Thyroid gland (tissue), 4 donors: Measurements from ENCODE around the gene LHFPL2. TPM values are rescaled to one million over a fixed set of nuclear protein-coding genes. Genes with fewer than 3 reads are reported as not detected.

ENCODE experiments used
- DNase-seq, 2 donors: peaks; one replicate each; pipeline ENCODE4 v3.0.0-alpha.2; 2019
- H3K27ac ChIP-seq, 3 donors: fragments of 200-600 bp; sonication (generic); 1 replicate in 2 of 3; 2 replicates in 1 of 3; pipeline ENCODE4 v1.5.1; 2016 to 2019; ENCODE audit warnings: mild to moderate bottlenecking in 1 of 3, moderate library complexity in 1 of 3
- H3K27me3 ChIP-seq: fragments of 200-600 bp; sonication (generic); one replicate; pipeline ENCODE4 v1.5.1; 2019
- H3K36me3 ChIP-seq, 2 donors: fragments of 200-600 bp; sonication (generic); one replicate each; pipeline ENCODE4 v1.5.1; 2016 to 2019
- H3K4me1 ChIP-seq, 2 donors: fragments of 200-600 bp; sonication (generic); one replicate each; pipeline ENCODE4 v1.5.1; 2017 to 2019
- H3K4me3 ChIP-seq, 3 donors: fragments of 200-600 bp; sonication (generic); replicated peaks in 1 of 3; 1 replicate in 2 of 3; 2 replicates in 1 of 3; pipeline ENCODE4 v1.5.1; 2016; ENCODE audit warnings: mild to moderate bottlenecking in 1 of 3
- H3K9me3 ChIP-seq: fragments of 200-600 bp; sonication (generic); one replicate; pipeline ENCODE4 v1.5.1; 2017
- POLR2A ChIP-seq, 2 donors: fragments of 450-650 bp; IDR thresholded peaks; one replicate each; pipeline ENCODE4 v1.6.1; 2017; ENCODE audit warnings: antibody characterized with exemption in 2 of 2, mild to moderate bottlenecking in 2 of 2, moderate library complexity in 1 of 2
- WGBS, 2 donors: methylation state at CpG; one replicate each; pipeline ENCODE4 v1.1.5; 2017; 5-methylcytosine and 5-hydroxymethylcytosine counted together
- intact Hi-C: fragments of 100-400 bp; cut with DNase I; formaldehyde crosslinking; loops from one replicate; pipeline ENCODE4 v1.15.1; 2023
- total RNA-seq, 4 donors: library from RNA; depleted of rRNA; stranded (reverse); fragments of >200 nt; gene quantifications; one replicate each; pipeline ENCODE4 v1.2.3, GENCODE V29; 2016
- TF ChIP-seq, protein P1 (sequence below), 6 experiments: fragments of 200-600 bp in 3 of 6; fragments of 450-650 bp in 3 of 6; sonication (generic) in 3 of 6; IDR thresholded peaks; one replicate each; pipeline ENCODE4 v1.5.1; 2016 to 2019; ENCODE audit warnings: antibody characterized with exemption in 6 of 6, mild to moderate bottlenecking in 2 of 6, inconsistent platforms in 1 of 6, moderate library complexity in 1 of 6

Gene LHFPL2
- total RNA-seq, 4 donors from 2014 or later, result 17.6 to 25.7 (median 23.7) TPM

DNA sequence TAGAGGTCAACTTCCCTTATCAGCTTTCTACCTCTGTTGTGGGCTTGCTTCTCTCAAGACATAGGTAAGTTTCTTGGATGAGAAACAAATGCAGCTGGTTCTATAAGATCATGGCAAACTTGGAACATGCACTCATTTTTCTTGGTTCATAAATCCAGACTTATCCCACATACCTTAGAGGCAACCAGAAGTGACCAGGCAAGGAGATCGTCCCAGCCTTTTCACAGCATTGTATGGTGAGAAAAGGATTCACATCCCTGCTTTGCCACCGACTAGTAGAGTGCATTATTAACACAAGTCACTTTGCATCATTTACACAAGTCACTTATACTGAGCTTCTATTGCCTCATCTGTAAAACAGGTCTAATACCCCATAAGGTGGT lies 35.4 kb downstream of the LHFPL2 start:
- intact Hi-C loops, result no loop called here
- 66 to 70% methylated on average over 2 of the region's 2 CpGs for WGBS, 2 donors
- Histone ChIP-seq H3K4me1 (peaks cover 17 to 34% of the 10 kb centered on the region in 2 donors), H3K9me3 (no peaks in the 10 kb centered on the region), H3K27ac (no peak overlapping the region), H3K27me3 (no peaks in the 10 kb centered on the region), H3K4me3 (no peak overlapping the region), H3K36me3 (no peaks in the 10 kb centered on the region)
- TF ChIP-seq, protein P1, sequence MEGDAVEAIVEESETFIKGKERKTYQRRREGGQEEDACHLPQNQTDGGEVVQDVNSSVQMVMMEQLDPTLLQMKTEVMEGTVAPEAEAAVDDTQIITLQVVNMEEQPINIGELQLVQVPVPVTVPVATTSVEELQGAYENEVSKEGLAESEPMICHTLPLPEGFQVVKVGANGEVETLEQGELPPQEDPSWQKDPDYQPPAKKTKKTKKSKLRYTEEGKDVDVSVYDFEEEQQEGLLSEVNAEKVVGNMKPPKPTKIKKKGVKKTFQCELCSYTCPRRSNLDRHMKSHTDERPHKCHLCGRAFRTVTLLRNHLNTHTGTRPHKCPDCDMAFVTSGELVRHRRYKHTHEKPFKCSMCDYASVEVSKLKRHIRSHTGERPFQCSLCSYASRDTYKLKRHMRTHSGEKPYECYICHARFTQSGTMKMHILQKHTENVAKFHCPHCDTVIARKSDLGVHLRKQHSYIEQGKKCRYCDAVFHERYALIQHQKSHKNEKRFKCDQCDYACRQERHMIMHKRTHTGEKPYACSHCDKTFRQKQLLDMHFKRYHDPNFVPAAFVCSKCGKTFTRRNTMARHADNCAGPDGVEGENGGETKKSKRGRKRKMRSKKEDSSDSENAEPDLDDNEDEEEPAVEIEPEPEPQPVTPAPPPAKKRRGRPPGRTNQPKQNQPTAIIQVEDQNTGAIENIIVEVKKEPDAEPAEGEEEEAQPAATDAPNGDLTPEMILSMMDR (IDR thresholded peaks at IDR 0.05), result no peak
- TF ChIP-seq POLR2A (IDR thresholded peaks at IDR 0.05), result no peak
- DNase-seq, result no peak

DNA sequence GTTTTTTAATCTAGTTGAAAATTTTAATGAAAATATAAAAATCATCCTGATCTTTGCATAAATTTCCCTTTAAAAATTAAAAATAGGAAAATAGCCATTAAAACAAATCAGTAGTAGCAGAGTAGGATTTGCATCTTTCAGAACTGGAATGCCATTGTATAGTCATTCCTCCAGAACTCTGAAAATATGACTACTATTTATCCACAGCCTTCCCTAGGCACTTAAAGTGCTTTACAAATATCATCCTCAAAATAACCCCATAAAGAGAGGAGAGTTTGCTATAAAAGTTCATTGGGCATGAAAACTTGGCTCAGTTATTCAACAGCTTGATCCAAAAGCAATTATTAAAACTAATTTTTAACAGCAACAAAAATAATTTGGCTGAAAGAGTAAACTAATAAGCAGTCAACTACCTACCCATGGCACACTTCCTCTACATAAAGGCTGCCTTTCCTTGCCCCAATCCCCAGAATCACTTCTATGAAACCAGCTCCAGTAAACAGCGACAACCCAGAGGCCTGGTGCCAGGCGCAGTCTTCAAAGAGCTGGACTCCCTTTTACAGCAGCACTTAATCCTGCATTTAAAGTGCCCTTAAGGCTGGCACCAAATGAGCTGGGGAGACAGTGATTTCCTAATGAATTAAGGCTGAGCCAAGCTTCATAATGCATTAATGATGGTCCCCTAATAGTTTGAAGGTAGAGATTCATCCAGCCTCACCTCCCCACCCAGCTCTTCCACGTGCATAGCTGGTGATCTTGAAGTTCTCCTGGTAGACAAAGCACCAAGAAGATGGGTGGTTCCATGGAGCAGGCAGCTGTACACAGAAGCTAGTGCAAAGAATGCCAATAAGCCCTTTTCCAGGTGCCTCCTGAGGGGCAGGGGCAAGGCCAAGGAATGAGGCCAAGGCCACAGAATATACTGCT lies 36.1 kb downstream of the LHFPL2 start:
- H3K27me3 ChIP-seq, result no peaks in the 10 kb centered on the region
- WGBS, 2 donors, result 53 to 73% methylated on average over 3 of the region's 3 CpGs
- no peak overlapping the region for H3K27ac ChIP-seq
- intact Hi-C loops, result no loop called here
- TF ChIP-seq POLR2A (IDR thresholded peaks at IDR 0.05), result no peak
- H3K4me3 ChIP-seq, result no peak overlapping the region
- no peaks in the 10 kb centered on the region for H3K9me3 ChIP-seq
- peak; percentile 34 to 51 for DNase-seq
- H3K4me1 ChIP-seq, result peaks cover 17 to 34% of the 10 kb centered on the region in 2 donors
- no peaks in the 10 kb centered on the region for H3K36me3 ChIP-seq

DNA sequence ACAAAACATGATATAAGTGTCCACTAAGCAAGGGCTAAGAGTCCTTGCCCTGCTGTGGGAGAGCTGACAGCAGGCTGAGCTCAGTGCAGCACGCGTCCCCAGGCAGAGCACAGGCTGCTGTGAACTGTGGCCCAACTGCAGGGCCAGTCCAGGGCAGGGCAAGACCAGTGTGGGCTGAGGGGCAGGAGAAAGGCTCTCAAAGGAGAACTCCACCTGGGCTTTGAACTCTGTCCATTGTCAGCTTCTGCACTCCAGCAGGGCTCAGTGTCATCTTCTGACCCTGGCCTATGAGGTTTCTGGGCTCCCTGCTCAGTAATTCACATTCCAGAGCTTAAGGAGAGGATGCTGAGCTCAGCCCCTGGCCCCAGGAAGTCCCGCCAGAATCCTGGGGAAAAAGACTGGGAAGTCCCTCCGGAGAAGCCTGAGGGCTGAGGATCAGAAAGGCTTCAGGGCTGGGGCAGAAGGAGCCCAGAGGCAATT lies 37.4 kb downstream of the LHFPL2 start:
- intact Hi-C loops, result no loop called here
- no peak for DNase-seq
- Histone ChIP-seq H3K27me3 (no peaks in the 10 kb centered on the region), H3K4me3 (no peak overlapping the region), H3K4me1 (peaks cover 17 to 34% of the 10 kb centered on the region in 2 donors), H3K27ac (no peak overlapping the region), H3K9me3 (no peaks in the 10 kb centered on the region), H3K36me3 (no peaks in the 10 kb centered on the region)
- WGBS, 2 donors, result 59 to 71% methylated on average over 4 of the region's 4 CpGs
- no peak for TF ChIP-seq POLR2A (IDR thresholded peaks at IDR 0.05)
- TF ChIP-seq, protein P1 (IDR thresholded peaks at IDR 0.05), result no peak

DNA sequence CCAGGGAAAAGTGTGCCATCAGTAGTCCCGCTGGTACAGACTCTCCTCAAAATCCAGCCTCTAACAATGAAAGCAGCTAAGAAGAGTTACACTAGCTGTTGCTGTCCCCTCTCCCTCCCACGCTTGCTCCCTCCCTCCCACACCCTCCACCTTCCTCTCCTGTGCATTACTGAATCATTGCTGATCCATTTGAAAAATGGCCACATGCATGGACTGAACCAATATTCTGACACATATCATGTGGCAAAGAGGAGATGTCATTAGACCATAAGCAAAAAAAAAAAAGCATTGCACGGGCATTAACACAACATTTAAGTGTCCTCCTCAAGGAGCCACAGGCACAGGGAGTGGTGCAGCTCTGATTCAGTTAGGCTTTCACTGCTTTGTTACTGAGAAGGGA lies 37.9 kb downstream of the LHFPL2 start:
- H3K9me3 ChIP-seq, result no peaks in the 10 kb centered on the region
- WGBS, 2 donors, result 73 to 78% methylated on average over 3 of the region's 3 CpGs
- no peaks in the 10 kb centered on the region for H3K27me3 ChIP-seq
- intact Hi-C loops, result no loop called here
- no peak for DNase-seq
- peaks cover 17 to 30% of the 10 kb centered on the region in 2 donors for H3K4me1 ChIP-seq
- H3K27ac ChIP-seq, result no peak overlapping the region
- TF ChIP-seq, protein P1 (IDR thresholded peaks at IDR 0.05), result no peak
- no peak for TF ChIP-seq POLR2A (IDR thresholded peaks at IDR 0.05)
- no peak overlapping the region for H3K4me3 ChIP-seq
- no peaks in the 10 kb centered on the region for H3K36me3 ChIP-seq

DNA sequence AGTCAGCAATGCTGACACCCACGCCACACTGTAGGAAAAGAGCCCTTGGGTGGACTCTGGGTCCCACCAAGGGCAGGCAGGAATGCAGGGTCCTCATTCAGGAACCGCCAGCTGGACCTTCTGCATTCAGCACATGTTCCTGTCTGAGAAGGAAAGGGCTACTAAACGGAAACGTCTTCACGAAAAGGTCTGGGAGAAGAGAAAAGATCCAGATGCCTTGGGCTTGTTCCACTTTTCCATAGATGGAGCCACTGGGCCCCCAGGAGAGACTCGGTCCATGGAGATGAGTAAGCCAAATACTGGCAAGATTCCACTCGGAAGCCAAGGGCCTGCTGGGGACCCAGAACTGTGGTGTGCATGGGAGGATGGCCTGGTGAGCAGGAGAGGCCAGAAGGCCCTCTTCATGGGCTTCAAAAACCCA lies 38.4 kb downstream of the LHFPL2 start:
- TF ChIP-seq POLR2A (IDR thresholded peaks at IDR 0.05), result no peak
- TF ChIP-seq, protein P1 (IDR thresholded peaks at IDR 0.05), result no peak
- no peaks in the 10 kb centered on the region for H3K36me3 ChIP-seq
- no peaks in the 10 kb centered on the region for H3K27me3 ChIP-seq
- peaks cover 17 to 26% of the 10 kb centered on the region in 2 donors for H3K4me1 ChIP-seq
- H3K27ac ChIP-seq, result no peak overlapping the region
- WGBS, 2 donors, result 73 to 94% methylated on average over 5 to 7 of the region's 7 CpGs
- H3K4me3 ChIP-seq, result no peak overlapping the region
- DNase-seq, result no peak
- intact Hi-C loops, result no loop called here
- H3K9me3 ChIP-seq, result no peaks in the 10 kb centered on the region
